ENCODE results near the gene SNX2.
"Not testable (repeated sequence)": the region's sequence is repeated elsewhere in the genome, so short reads cannot be mapped to it uniquely, and the experiment has no call there.

SNX2 gene, protein sequence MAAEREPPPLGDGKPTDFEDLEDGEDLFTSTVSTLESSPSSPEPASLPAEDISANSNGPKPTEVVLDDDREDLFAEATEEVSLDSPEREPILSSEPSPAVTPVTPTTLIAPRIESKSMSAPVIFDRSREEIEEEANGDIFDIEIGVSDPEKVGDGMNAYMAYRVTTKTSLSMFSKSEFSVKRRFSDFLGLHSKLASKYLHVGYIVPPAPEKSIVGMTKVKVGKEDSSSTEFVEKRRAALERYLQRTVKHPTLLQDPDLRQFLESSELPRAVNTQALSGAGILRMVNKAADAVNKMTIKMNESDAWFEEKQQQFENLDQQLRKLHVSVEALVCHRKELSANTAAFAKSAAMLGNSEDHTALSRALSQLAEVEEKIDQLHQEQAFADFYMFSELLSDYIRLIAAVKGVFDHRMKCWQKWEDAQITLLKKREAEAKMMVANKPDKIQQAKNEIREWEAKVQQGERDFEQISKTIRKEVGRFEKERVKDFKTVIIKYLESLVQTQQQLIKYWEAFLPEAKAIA

DNA sequence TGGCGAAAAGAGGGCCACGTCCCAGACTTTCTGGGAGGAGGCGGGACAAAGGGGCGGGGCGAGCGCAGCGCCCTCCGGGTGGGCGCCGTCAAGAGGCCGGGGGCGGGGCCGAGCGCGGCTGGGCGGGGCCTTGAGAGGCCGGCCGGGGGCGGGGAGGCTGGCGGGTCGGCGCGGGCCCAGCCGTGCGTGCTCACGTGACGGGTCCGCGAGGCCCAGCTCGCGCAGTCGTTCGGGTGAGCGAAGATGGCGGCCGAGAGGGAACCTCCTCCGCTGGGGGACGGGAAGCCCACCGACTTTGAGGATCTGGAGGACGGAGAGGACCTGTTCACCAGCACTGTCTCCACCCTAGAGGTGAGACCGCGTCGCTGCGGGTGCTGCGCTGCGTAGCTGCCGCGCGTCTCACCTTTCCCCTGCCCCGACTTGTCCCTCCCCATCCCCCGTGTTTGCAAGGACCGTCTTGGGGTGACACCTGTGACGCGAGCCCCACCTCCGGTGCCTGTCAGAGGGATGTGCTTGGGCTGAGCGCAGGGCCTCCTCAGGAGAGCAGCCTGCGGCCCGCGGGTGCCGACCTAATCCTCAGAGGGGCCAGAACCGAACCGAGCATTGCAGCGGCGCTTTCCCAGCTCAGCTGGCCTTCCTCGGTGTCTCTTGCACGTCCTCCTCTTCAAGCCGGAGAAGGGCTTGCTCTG, at the start of gene SNX2:
Gene SNX2, plus strand, starts transcription at position 220 of the 689 bp plus-strand sequence. Its CDS starts 24 bp downstream, at position 244.
- peak; percentile 73 to 86 for DNase-seq

- peak; percentile 17 to 62 for DNase-seq
Measured at GRCh38 chr5:122727112-122727541, 47.8 kb upstream of the SNX2 start.

GRCh38 chr5:122730037-122730436, 44.8 kb upstream of the SNX2 start:
- no peak for DNase-seq

DNA sequence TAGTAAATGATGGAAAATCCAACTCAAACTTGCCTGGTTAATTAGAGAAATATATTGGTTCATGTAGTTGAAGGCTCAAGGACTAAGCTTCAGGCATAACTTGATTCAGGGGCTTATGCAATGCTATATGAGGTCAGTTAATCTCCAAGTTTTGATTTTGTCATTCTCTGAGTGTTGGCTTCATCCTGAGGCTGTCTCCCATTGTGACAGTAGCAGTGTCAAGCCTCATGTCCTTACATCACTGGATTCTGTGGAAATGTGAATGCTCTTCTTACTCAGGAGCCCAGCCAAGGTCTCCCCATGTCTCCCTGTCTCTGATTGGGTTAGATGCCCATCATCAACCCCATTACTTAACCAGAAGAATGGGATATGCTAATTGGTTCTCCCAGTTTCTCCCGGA, 44.4 kb upstream of the SNX2 start:
- DNase-seq: no peak

GRCh38 chr5:122736086-122736845, 38.6 kb upstream of the SNX2 start:
- DNase-seq: no peak

GRCh38 chr5:122738088-122738487, 36.8 kb upstream of the SNX2 start:
- DNase-seq: no peak

DNA sequence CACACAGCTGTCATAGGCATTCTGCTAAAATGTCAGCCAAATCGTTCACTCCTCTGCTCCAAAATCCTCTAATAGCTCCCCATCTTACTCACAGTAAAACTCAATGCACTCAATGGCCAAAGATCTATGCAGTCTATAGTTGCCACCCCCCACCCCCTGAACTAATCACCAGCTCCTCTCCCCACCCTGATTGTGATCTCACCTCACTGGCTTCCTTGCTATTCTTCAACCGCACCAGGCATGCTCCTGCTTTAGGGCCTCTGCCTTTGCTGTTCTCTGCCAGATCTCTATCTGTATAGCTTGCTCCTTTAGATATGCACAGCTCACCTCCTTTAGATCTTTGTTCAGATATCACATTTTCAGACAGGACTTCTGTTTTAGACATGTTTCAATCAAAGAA, 33.2 kb upstream of the SNX2 start:
- no peak for DNase-seq

DNA sequence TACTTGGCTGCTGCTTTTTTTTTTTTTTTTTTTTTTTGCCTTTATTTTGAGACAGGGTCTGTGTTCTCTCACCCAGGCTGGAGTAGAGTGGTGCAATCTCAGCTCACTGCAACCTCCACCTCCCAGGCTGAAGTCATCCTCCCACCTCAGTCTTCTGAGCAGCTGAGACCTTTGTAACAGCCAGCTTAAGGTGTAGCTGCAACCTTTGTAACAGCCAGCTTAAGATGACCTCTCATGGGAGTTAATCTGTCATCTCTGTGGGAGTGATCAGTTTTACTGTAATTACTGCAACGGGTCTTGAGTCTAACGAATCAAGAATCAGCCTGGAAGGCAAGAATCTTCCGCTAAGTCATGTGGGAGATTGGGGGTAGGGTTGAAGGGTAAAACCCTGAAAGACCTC, 31.6 kb upstream of the SNX2 start:
- no peak for DNase-seq

DNA sequence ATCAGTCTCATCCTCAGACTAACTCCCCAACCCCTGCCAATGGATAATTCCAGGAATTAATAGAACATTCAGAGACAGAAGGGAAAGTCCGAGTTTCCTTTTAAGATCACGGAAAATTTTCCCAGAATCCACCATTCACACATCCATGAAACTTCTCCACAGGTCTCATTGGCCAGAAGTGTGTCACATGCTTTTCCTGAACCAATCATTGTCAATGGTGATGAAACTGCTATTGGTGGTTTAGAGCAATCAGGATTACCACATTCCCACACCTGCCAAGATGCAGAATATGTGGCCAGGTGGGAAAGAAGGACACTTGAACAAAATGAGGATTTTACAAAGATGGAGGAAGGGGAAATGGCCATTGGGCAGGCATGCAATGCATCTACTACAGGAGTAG, 29.3 kb upstream of the SNX2 start:
- DNase-seq: no peak

GRCh38 chr5:122749886-122750285, 25.0 kb upstream of the SNX2 start:
- DNase-seq: no peak

- DNase-seq: no peak
Measured at GRCh38 chr5:122751293-122751782, 23.5 kb upstream of the SNX2 start.

- no peak for DNase-seq
Measured at GRCh38 chr5:122753500-122753899, 21.4 kb upstream of the SNX2 start.

DNA sequence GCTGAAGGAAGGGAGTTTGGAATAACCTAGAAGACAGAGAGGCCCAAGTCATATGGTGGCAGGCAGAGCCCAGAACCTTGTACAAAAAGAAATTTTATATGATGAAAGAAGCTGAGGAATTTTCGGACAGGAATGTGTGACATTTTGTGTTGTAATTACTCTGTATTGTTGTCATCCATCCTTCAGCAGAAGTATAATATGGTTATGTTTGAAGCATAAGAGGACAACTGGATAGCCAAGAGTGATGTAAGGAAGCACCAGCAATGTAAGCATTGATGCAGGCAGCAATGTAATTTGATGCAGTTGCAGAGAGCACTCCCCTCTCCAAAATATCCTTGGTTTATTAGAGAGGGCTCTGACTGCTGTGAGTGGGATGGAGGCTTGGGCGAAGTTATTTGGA, 19.1 kb upstream of the SNX2 start:
- no peak for DNase-seq

- peak; percentile 13 to 34 for DNase-seq
Measured at GRCh38 chr5:122756264-122756911, 18.5 kb upstream of the SNX2 start.

- DNase-seq: no peak
Measured at GRCh38 chr5:122757285-122757684, 17.6 kb upstream of the SNX2 start.

- no peak for DNase-seq
Measured at GRCh38 chr5:122759241-122760070, 15.4 kb upstream of the SNX2 start.

- no peak for DNase-seq
Measured at GRCh38 chr5:122760236-122760635, 14.6 kb upstream of the SNX2 start.

DNA sequence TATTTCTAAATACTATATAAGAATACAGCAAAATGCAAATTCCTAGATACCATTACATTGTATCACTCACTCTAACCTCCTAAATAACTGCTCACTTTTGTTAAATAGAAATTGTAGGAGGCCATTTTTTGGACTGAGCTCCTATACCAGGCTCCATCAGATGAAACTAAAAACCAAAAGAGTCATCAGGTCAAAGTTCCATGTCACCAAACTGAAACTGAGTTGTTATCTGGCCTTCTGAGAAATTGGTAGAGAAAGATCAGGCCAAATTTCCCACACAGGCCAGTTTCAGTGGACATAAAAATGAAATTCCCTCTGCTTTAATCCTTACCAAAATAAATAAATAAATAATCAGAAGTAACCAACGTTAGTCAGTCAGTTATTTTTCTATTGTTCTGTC, 13.8 kb upstream of the SNX2 start:
- no peak for DNase-seq

- DNase-seq: not testable (repeated sequence)
Measured at GRCh38 chr5:122761896-122762295, 13.0 kb upstream of the SNX2 start.

- no peak for DNase-seq
Measured at GRCh38 chr5:122766130-122766529, 8.8 kb upstream of the SNX2 start.

GRCh38 chr5:122770477-122770876, 4.4 kb upstream of the SNX2 start:
- DNase-seq: no peak

- DNase-seq: no peak
Measured at GRCh38 chr5:122772446-122772845, 2.4 kb upstream of the SNX2 start.
